SK-N-SH (cell line): ENCODE measurements around the gene MKRN2OS. TPM values are rescaled to one million over a fixed set of nuclear protein-coding genes. Genes with fewer than 3 reads are reported as not detected.

ENCODE experiments used
- CTCF ChIA-PET: fragments of 300-600, 350-600 bp; formaldehyde crosslinking; extraction: SDS; loops from one replicate; lab custom pipeline; 2021; lab: Yijun Ruan, JAX
- POLR2A ChIA-PET: fragments of 350-600 bp; sonication (Branson Sonifier 250); formaldehyde crosslinking; extraction: SDS; loops from one replicate; lab custom pipeline; 2020; ENCODE audit warnings: antibody characterized with exemption, inconsistent platforms; lab: Yijun Ruan, JAX
- DNase-seq: peaks from one replicate; pipeline ENCODE4 v3.0.0; 2012
- H2AFZ ChIP-seq: fragments of 200-600 bp; sonication (generic); 2 replicates; pipeline ENCODE4 v1.8.1; 2016; ENCODE audit warnings: antibody characterized with exemption, mild to moderate bottlenecking, low read depth
- H3F3A ChIP-seq: fragments of 200-600 bp; sonication (generic); replicated peaks from 2 replicates; pipeline ENCODE3; 2016; ENCODE audit warnings: antibody characterized with exemption, mild to moderate bottlenecking; ENCODE audit not compliant: insufficient read depth
- H3K27ac ChIP-seq, 2 experiments: fragments of 200-500 bp in 1 of 2; fragments of 200-600 bp in 1 of 2; sonication (Bioruptor generic) in 1 of 2; sonication (generic), shearing (Covaris generic) in 1 of 2; 2 replicates each; pipeline versions ENCODE4 v1.5.1 to v1.6.1; 2014 to 2016; ENCODE audit warnings: low read depth in 2 of 2, inconsistent platforms in 1 of 2, low read length in 1 of 2, mild to moderate bottlenecking in 1 of 2, mixed read lengths in 1 of 2
- H3K27me3 ChIP-seq: fragments of 200-600 bp; sonication (generic), shearing (Covaris generic); 2 replicates; pipeline ENCODE4 v1.6.1; 2016; ENCODE audit warnings: mixed run types; ENCODE audit not compliant: insufficient read depth
- H3K36me3 ChIP-seq, 2 experiments: fragments of 200-500 bp in 1 of 2; fragments of 200-600 bp in 1 of 2; sonication (Bioruptor generic) in 1 of 2; sonication (generic) in 1 of 2; replicated peaks in 1 of 2; 2 replicates each; pipeline versions ENCODE3 to v1.5.1; 2014 to 2016; ENCODE audit warnings: low read length in 1 of 2, mild to moderate bottlenecking in 1 of 2; ENCODE audit not compliant: insufficient read depth in 2 of 2, control insufficient read depth in 1 of 2
- H3K4me1 ChIP-seq, 2 experiments: fragments of 200-500 bp in 1 of 2; fragments of 200-600 bp in 1 of 2; sonication (Bioruptor generic) in 1 of 2; sonication (generic), shearing (Covaris generic) in 1 of 2; 2 replicates each; pipeline versions ENCODE4 v1.5.1 to v1.6.1; 2014 to 2016; ENCODE audit warnings: low read depth in 1 of 2, low read length in 1 of 2, mixed run types in 1 of 2; ENCODE audit not compliant: insufficient read depth in 2 of 2, control insufficient read depth in 1 of 2
- H3K4me2 ChIP-seq: fragments of 200-600 bp; sonication (generic), shearing (Covaris generic); 2 replicates; pipeline ENCODE4 v1.6.1; 2017; ENCODE audit warnings: mixed run types
- H3K4me3 ChIP-seq, 2 experiments: fragments of 200-500 bp in 1 of 2; fragments of 200-600 bp in 1 of 2; sonication (Bioruptor generic) in 1 of 2; sonication (generic), shearing (Covaris generic) in 1 of 2; 2 replicates each; pipeline versions ENCODE4 v1.5.1 to v1.8.1; 2014 to 2016; ENCODE audit warnings: low read depth in 2 of 2, inconsistent platforms in 1 of 2, low read length in 1 of 2, mild to moderate bottlenecking in 1 of 2, mixed read lengths in 1 of 2, moderate library complexity in 1 of 2
- H3K79me2 ChIP-seq: fragments of 200-600 bp; sonication (generic); 2 replicates; pipeline ENCODE4 v1.8.1; 2017; ENCODE audit warnings: mild to moderate bottlenecking; ENCODE audit not compliant: insufficient read depth
- H3K9ac ChIP-seq: fragments of 200-600 bp; sonication (generic); 2 replicates; pipeline ENCODE4 v1.6.1; 2017; ENCODE audit warnings: mixed run types
- H3K9me2 ChIP-seq: fragments of 200-600 bp; sonication (generic); 2 replicates; pipeline ENCODE4 v1.6.1; 2017; ENCODE audit warnings: mixed run types
- H3K9me3 ChIP-seq: fragments of 200-600 bp; sonication (generic); 2 replicates; pipeline ENCODE4 v1.6.1; 2017; ENCODE audit warnings: mixed run types, mild to moderate bottlenecking, moderate library complexity
- H4K20me1 ChIP-seq: fragments of 200-600 bp; sonication (generic); 2 replicates; pipeline ENCODE4 v1.6.1; 2017; ENCODE audit warnings: mild to moderate bottlenecking, mixed run types; ENCODE audit not compliant: insufficient read depth
- EP300 ChIP-seq, 2 experiments: IDR thresholded peaks; 2 replicates each; pipeline versions ENCODE4 v1.4.0 to v1.6.1; 2012; ENCODE audit warnings: borderline replicate concordance in 1 of 2, low read depth in 1 of 2, low read length in 1 of 2
- EZH2phosphoT487 ChIP-seq: fragments of 200-600 bp; sonication (generic); IDR thresholded peaks from 2 replicates; pipeline ENCODE4 v1.6.1; 2017; ENCODE audit warnings: low read depth, mixed run types, mild to moderate bottlenecking, antibody characterized with exemption, moderate library complexity, borderline replicate concordance
- FOSL2 ChIP-seq: IDR thresholded peaks from 2 replicates; pipeline ENCODE4 v1.4.0; 2012; ENCODE audit warnings: low read depth, mild to moderate bottlenecking, moderate library complexity, borderline replicate concordance
- FOXM1 ChIP-seq: IDR thresholded peaks from 2 replicates; pipeline ENCODE4 v1.4.0; 2012; ENCODE audit warnings: low read depth, mild to moderate bottlenecking
- GABPA ChIP-seq: IDR thresholded peaks from 2 replicates; pipeline ENCODE4 v1.4.0; 2012; ENCODE audit warnings: low read depth, mild to moderate bottlenecking
- GATA2 ChIP-seq: sonication (generic); formaldehyde crosslinking; IDR thresholded peaks from 2 replicates; pipeline ENCODE4 v1.5.0; 2020; ENCODE audit warnings: mild to moderate bottlenecking, missing genetic modification reagents
- IRF3 ChIP-seq: fragments of 150-350 bp; IDR thresholded peaks from 2 replicates; pipeline ENCODE4 v1.6.1; 2016; ENCODE audit warnings: mild to moderate bottlenecking, low read depth, low read length
- MAX ChIP-seq: IDR thresholded peaks from 2 replicates; pipeline ENCODE4 v1.4.0; 2012; ENCODE audit warnings: low read depth
- MEF2A ChIP-seq: IDR thresholded peaks from 2 replicates; pipeline ENCODE4 v1.4.0; 2012; ENCODE audit warnings: low read depth, borderline replicate concordance
- NRF1 ChIP-seq: IDR thresholded peaks from 2 replicates; pipeline ENCODE4 v1.6.1; 2012; ENCODE audit warnings: low read depth, mild to moderate bottlenecking, low read length
- POLR2AphosphoS5 ChIP-seq: IDR thresholded peaks from 2 replicates; pipeline ENCODE4 v1.6.1; 2012; ENCODE audit warnings: low read depth, low read length
- RAD21 ChIP-seq: IDR thresholded peaks from 2 replicates; pipeline ENCODE4 v1.6.1; 2012; ENCODE audit warnings: mild to moderate bottlenecking, low read length
- RFX5 ChIP-seq: IDR thresholded peaks from 2 replicates; pipeline ENCODE4 v1.6.1; 2012; ENCODE audit warnings: mild to moderate bottlenecking, improper control_type of control experiment, low read length
- RXRA ChIP-seq: IDR thresholded peaks from 2 replicates; pipeline ENCODE4 v1.4.0; 2012; ENCODE audit warnings: low read depth, mild to moderate bottlenecking, borderline replicate concordance
- TCF12 ChIP-seq: IDR thresholded peaks from 2 replicates; pipeline ENCODE4 v1.4.0; 2012
- TEAD4 ChIP-seq: IDR thresholded peaks from 2 replicates; pipeline ENCODE4 v1.4.0; 2012; ENCODE audit warnings: mild to moderate bottlenecking, borderline replicate concordance; ENCODE audit not compliant: insufficient read depth
- YY1 ChIP-seq: IDR thresholded peaks from 2 replicates; pipeline ENCODE4 v1.4.0; 2012; ENCODE audit warnings: low read depth, mild to moderate bottlenecking
- WGBS: methylation state at CpG from one replicate; pipeline ENCODE4 v1.1.6; 2017; ENCODE audit warnings: low lambda C conversion rate; 5-methylcytosine and 5-hydroxymethylcytosine counted together
- polyA plus RNA-seq, 3 experiments: library from polyadenylated mRNA; depleted of rRNA; stranded (reverse); fragments of >200 nt; gene quantifications; 2 replicates each; pipeline ENCODE4 v1.2.3, GENCODE V29; 2012
- TF ChIP-seq, protein P1 (sequence below): IDR thresholded peaks from 2 replicates; pipeline ENCODE4; 2012

MKRN2OS gene
- polyA plus RNA-seq, 1 of the 3 experiments (the other 2 are of a cell fraction) = not detected

DNA sequence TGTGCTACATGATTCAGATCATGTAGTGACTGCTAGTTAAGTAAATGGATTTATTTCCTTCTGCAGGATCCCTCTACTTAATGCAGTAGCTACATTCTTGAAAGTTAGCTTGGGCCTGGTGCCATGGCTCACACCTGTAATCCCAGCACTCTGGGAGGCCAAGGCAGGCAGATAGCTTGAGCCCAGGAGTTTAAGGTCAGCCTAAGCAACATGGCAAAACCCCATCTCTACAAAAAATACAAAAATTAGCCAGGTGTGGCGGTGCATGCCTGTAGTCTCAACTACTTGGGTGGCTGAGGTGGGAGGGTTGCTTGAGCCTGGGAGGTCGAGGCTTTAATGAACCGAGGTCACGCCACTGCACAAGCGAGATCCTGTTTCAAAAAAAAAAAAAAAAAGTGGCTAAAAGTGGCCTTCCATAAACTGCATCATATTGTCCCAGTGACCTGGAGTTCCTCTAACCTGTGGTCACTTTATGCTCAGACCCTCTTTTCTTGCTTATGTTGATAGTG is 39.0 kb downstream of the MKRN2OS start:
- Histone ChIP-seq H4K20me1 (peaks cover 5% of the 10 kb centered on the region), H2AFZ (no peak overlapping the region), H3K27ac (no peak overlapping the region), H3K9ac (no peak overlapping the region), H3K79me2 (no peaks in the 10 kb centered on the region), H3K27me3 (no peaks in the 10 kb centered on the region), H3K4me3 (no peak overlapping the region), H3K4me2 (no peak overlapping the region), H3K36me3 (peaks cover 15 to 27% of the 10 kb centered on the region in 2 experiments), H3K9me2 (no peaks in the 10 kb centered on the region), H3F3A (peaks cover 22% of the 10 kb centered on the region), H3K9me3 (no peaks in the 10 kb centered on the region), H3K4me1 (peaks cover 5 to 16% of the 10 kb centered on the region in 2 experiments; a peak in 2 of 4 replicates)
- CTCF ChIA-PET = no interaction called here
- POLR2A ChIA-PET = no interaction called here
- TF ChIP-seq, protein P1, sequence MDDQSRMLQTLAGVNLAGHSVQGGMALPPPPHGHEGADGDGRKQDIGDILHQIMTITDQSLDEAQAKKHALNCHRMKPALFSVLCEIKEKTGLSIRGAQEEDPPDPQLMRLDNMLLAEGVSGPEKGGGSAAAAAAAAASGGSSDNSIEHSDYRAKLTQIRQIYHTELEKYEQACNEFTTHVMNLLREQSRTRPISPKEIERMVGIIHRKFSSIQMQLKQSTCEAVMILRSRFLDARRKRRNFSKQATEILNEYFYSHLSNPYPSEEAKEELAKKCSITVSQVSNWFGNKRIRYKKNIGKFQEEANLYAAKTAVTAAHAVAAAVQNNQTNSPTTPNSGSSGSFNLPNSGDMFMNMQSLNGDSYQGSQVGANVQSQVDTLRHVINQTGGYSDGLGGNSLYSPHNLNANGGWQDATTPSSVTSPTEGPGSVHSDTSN = no peak
- TF ChIP-seq RAD21 (no peak), TEAD4 (no peak), RXRA (no peak), NRF1 (no peak), FOSL2 (no peak), GABPA (no peak), POLR2AphosphoS5 (no peak), FOXM1 (no peak), RFX5 (no peak), MEF2A (no peak), GATA2 (no peak), TCF12 (no peak), IRF3 (no peak), MAX (no peak), EP300 (IDR thresholded peaks at IDR 0.05; ENCODE audit: borderline replicate concordance in 1 of 2, low read depth in 1 of 2, low read length in 1 of 2) (no peak), EZH2phosphoT487 (no peak), YY1 (no peak)
- DNase-seq = no peak
- WGBS = 98% methylated on average over 5 of the region's 5 CpGs
